Suprapubic skin (tissue), 3 donors: Measurements from ENCODE around the gene GRIK4.

ENCODE experiments used
- EP300 ChIP-seq: sonication (generic); formaldehyde crosslinking; IDR thresholded peaks from one replicate; pipeline ENCODE4 v1.6.1; 2017; ENCODE audit warnings: antibody characterized with exemption
- POLR2A ChIP-seq, 2 donors: fragments of 450-650 bp; IDR thresholded peaks; one replicate each; pipeline ENCODE4 v1.6.1; 2017; ENCODE audit warnings: antibody characterized with exemption in 2 of 2, mild to moderate bottlenecking in 2 of 2, moderate library complexity in 2 of 2
- TF ChIP-seq, protein P1 (sequence below), 2 donors: fragments of 200-600 bp in 1 of 2; fragments of 450-650 bp in 1 of 2; sonication (generic) in 1 of 2; IDR thresholded peaks; one replicate each; pipeline ENCODE4 v1.5.1; 2016 to 2019; ENCODE audit warnings: antibody characterized with exemption in 2 of 2, mild to moderate bottlenecking in 1 of 2, moderate library complexity in 1 of 2

DNA sequence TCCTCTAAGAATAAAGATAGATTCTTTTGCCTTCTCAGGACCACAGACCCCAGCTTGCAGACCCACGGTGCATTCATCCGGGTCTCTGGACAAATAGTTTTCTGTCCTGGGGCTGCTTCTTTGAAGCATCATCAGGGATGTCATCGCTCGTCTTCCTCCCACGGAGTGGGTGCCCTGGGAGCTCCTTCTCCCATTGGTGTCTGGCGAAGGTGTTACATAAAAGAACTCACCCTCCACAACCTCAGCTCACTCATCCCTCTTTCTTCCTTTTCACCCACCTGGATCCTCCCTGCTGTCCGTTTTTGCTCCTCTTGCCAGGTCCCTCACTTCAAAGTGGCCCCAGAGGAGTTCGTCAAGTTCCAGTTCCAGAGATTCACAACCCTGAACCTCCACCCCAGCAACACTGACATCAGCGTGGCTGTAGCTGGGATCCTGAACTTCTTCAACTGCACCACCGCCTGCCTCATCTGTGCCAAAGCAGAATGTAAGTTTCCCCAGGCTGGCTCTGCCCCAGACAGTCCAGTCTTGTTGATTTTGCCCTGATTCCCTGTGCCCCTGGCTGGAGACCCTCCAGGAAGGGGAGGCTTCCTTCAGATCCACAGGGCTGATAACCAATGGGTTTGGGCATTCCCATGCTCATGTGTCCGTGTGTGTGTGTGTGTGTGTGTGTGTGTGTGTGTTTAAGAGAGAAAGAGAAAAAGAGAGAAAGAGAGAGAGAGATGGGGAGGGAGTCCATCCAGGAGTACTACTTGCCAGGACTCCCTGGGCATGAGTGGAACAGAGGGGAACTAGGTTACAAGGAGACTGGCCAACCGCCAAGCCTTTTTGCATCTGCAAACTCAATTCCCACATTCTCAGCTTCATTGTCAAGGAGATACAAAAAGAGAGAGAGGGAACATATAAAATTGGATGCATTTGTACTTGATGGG is 308.2 kb downstream of the GRIK4 start:
- TF ChIP-seq, protein P1, sequence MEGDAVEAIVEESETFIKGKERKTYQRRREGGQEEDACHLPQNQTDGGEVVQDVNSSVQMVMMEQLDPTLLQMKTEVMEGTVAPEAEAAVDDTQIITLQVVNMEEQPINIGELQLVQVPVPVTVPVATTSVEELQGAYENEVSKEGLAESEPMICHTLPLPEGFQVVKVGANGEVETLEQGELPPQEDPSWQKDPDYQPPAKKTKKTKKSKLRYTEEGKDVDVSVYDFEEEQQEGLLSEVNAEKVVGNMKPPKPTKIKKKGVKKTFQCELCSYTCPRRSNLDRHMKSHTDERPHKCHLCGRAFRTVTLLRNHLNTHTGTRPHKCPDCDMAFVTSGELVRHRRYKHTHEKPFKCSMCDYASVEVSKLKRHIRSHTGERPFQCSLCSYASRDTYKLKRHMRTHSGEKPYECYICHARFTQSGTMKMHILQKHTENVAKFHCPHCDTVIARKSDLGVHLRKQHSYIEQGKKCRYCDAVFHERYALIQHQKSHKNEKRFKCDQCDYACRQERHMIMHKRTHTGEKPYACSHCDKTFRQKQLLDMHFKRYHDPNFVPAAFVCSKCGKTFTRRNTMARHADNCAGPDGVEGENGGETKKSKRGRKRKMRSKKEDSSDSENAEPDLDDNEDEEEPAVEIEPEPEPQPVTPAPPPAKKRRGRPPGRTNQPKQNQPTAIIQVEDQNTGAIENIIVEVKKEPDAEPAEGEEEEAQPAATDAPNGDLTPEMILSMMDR (IDR thresholded peaks at IDR 0.05): no peak
- TF ChIP-seq POLR2A (IDR thresholded peaks at IDR 0.05) (no peak), EP300 (no peak)
